Stimulated activated CD8-positive, alpha-beta memory T cell treated with anti-CD3 and anti-CD28 coated beads, Interleukin-12 subunit alpha, Interleukin-12 subunit beta, amount 100 ng/mL, for 4 hours (primary cell): ENCODE measurements around the gene TDG.

Source experiments
- DNase-seq: peaks from one replicate; pipeline ENCODE4 v3.0.0-alpha.2; 2020; ENCODE audit warnings: low read depth

The TDG gene

DNA sequence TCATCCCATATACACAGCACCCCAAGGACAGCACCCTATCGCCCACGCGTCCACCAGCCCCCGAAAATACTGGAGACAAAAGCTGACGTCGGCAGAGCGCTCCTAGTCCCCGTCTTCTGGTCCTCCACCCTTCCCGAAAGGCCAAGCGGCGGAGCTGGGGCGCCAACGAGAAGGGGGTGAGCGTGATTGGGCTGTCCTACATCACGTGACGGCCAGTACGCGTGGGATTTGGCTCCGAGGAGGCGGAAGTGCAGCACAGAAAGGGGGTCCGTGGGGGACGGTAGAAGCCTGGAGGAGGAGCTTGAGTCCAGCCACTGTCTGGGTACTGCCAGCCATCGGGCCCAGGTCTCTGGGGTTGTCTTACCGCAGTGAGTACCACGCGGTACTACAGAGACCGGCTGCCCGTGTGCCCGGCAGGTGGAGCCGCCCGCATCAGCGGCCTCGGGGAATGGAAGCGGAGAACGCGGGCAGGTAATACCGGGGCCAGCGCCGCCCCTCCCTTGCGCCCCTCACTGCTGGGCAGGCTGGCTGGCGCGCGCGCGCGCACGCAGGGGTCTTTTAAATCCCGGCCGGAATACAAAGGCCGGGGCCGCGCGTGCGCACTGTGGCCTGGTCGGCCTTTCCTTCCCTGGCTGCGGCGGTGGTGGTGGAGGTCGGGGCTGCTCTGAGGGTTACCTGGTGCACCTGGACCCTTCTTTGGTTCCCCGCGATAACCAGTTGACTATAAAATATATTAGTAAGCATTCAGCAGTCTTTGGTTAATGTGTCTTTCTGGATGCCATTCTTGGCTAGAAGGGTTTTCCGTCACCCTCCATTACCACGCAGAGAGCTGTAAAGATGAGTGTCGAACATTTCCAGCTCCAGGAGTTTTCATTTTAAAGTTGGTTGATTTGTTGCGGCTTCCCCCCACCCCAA lies at the start of gene TDG:
Gene TDG, plus strand, starts transcription at position 283 of the 915 bp plus-strand sequence. Its CDS starts 166 bp downstream, at position 449.
- peak; percentile 93 for DNase-seq

GRCh38 chr12:103917873-103918272 lies 47.8 kb upstream of the TDG start:
- no peak for DNase-seq

- peak; percentile 8 for DNase-seq
These were observed 40.7 kb upstream of the TDG start for GRCh38 chr12:103924761-103925641.

DNA sequence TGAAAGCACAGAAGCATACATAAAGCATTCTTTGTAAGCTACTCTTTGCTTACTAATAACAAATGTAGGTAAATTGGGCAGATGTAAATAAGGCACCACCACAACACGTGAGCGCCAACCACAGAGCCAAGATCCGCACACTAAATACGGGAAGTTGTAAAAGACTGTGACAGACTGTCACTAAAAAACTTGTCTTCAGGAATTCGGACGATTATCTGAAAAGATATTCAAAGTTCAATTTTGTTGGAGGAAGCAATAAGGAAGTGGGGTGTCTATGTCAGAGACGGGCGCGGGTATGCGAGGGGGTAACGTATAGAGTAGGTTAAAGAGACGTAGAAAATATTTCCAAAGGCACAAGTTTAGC lies 37.0 kb upstream of the TDG start:
- DNase-seq, result peak; percentile 10

DNA sequence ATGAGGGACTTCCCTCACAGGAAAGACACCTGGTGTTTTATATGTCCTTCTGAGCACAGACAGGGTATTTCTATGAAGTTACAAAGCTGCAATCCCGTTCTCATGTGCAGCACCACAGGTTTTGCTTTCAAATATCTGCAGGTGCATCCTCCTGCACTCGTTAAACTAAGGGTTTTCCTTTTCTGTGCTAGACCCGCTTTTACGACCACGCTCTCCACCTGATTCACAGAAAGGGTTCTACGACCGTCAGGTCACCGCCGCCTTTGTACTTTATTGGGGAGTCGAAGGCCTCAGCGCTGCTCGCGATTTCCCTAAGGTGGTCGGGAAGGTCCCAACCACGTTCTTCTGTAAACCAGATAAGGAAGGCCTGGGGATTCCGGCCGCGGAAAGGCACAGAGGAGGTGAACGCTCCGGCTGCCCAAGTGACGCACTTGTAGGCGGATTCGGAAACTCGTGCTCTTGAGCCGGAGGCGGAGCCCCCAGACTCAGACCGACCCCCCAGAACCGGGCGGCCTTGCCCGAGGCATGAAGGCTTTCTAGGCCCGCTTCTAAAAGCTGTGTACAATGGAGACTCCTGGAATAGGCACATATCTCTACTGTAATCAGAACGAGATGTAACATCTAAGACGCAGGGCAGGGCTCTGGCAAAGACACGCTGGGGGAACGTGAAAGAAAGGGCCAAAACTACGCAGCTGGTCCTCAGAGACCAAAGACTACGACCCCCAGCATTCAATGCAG lies 36.5 kb upstream of the TDG start:
- DNase-seq, result peak; percentile 71

DNA sequence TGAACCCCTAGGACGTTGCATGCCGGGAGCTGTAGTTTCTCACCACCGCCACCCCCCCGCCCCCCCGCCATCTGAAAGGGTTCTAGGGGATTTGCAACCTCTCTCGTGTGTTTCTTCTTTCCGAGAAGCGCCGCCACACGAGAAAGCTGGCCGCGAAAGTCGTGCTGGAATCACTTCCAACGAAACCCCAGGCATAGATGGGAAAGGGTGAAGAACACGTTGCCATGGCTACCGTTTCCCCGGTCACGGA lies 36.0 kb upstream of the TDG start:
- no peak for DNase-seq

- DNase-seq, result peak; percentile 100
These were observed 35.5 kb upstream of the TDG start, which contains the start of gene HSP90B1 for GRCh38 chr12:103930034-103930786. Gene HSP90B1, plus strand, starts transcription at chr12:103930410. Its CDS starts 106 bp downstream, at chr12:103930516.

GRCh38 chr12:103930787-103931735 lies 34.6 kb upstream of the TDG start:
- peak; percentile 13 for DNase-seq

GRCh38 chr12:103933237-103933636 lies 32.4 kb upstream of the TDG start:
- no peak for DNase-seq

DNA sequence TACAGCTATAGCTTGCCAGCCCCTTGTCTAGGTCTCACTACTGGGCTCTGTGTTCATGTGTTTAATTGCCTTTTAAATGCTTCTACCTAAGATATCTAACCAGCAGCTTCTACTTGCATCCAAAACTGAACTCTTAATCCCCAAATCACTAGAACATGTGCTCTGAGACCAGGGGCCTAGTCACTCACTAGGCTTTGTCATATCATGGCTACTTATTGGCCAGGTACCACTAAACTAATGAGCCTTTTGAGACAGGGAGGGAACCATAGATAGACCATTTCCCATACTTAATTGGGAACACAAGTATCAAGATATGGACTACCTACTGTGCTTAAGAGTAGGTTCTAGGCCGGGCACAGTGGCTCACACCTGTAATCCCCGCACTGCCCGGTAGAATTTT lies 29.0 kb upstream of the TDG start:
- DNase-seq, result no peak

- DNase-seq, result no peak
These were observed 20.7 kb upstream of the TDG start for GRCh38 chr12:103944964-103945363.

GRCh38 chr12:103947871-103948555 lies 17.7 kb upstream of the TDG start:
- DNase-seq, result no peak

DNA sequence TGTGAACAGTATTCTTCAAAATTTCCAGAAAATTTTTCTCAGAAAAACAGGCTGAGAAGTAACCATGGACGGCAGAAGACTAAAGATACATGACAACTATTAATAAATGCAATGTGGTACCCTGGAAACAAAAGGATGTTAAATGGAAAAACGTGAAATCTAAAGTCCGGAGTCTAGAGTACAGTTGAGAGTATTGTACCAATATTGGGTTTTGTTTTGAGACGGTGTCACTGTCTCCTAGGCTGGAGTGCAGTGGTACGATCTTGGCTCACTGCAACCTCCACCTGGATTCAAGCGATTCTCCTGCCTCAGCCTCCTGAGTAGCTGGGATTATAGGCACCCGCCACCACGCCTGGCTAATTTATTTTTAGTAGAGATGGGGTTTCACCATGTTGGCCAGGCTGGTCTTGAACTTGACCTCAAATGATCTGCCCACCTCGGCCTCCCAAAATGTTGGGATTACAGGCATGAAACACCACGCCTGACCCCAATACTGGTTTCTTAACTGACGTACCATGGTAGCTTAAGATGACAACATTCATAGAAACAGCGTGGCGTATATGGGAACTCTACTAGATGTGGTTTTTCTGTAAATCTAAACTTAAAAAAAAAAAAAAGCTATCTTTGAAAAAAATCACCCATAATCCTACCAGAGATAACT lies 16.8 kb upstream of the TDG start:
- DNase-seq, result no peak

DNA sequence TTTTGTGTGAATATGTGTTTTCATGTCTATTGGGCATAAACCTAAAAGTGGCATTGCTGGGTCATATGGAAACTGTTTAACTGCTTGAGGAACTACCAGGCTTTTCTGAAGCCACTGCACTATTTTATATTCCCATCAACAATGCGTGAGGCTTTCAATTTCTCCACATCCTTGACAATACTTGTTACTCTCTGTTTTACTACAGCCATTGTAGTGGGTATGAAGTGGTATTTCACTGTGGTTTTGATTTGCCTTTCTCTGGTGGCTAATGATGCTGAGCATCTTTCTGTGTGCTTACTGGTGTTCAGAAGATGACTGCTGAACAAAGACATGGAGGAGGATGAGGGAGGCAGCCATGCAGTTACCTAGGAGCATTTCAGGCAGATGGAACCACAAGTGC lies 13.2 kb upstream of the TDG start:
- DNase-seq, result no peak

DNA sequence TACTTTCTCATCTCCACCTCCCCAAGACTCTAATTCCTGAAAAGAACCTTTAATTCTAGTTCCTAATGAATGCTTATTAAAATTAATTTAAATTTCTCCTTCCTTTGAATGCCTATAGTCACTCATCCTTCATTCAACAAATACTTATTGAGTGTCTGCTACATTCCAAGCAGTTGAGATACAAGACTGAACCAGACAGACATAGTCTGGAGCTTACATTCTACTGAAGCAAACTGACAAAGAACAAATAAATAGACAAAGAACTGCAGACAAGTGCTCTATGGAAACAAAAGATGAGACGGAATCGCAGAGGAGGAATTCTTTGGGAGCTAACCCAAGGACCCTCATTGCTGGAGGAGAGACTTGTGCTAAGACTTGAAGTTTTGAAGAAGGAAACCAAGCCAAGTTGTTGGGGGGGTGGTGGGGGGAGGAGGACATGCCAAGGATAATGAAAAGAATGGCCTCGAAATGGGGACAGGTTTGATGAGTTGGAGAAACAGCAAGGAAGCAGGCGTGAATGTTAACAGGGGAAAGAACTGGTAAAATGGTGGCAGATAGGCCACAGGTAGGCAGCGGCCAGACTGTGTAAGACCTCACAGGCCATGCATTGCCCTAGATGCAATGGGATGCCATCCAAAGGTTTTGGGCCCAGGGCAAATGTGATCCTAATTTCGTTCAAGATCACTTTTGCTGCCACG lies 9.7 kb upstream of the TDG start:
- no peak for DNase-seq

DNA sequence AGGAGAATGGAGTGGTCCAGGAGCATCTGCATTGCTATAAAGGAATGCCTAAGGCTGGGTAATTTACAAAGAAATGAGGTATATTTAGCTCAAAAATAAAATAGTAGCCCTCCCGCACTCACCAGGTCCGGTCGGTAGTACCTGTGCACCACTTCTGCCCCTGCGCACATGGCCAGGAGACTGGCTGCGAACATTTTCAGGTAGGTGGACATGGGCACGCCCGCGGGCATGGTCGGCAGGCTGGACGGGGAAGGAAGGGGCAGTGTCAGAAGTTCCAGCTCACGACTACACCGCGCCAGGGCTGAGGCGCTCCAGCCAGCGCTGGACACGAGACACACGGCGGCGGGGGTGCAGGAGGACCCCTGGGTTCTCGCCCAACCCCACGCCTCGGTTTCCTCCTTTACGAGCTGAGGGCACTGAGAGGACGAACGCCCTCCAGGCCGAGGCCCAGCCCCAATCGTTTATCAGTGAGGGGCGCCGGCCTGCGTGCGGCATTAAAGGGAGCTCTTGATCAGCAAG lies 9.1 kb upstream of the TDG start:
- DNase-seq, result no peak

DNA sequence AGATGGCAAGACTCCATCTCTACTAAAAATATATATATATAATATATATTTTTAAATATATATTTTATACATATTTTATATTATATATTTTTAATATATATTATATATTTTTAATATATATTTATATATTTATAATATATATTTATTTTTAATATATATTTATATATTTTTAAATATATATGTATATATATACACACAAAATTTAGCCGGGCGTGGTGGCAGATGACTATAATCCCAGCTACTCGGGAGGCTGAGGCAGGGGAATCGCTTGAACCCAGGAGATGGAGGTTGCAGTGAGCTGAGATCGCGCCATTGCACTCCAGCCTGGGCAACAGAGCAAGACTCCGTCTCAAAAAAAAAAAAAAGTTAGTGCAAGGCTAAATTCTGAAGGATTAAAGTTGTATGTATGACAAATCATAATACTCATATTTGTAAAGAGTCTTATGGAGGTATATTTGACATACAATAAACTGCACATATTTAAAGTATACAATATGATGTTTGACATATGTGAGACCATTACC lies 7.7 kb upstream of the TDG start:
- no peak for DNase-seq

- no peak for DNase-seq
These were observed 7.1 kb upstream of the TDG start for GRCh38 chr12:103958621-103959020.
